C4-2B (cell line): Measurements from ENCODE around the gene CYTL1.

ENCODE experiments used
- CTCF ChIP-seq: fragments of 450-650 bp; conservative IDR thresholded peaks from 2 replicates; pipeline ENCODE4 v1.5.1; 2017; ENCODE audit warnings: mild to moderate bottlenecking
- ZFX ChIP-seq: fragments of 450-650 bp; IDR thresholded peaks from 2 replicates; pipeline ENCODE4 v1.6.1; 2017

GRCh38 chr4:5024673-5025072 is 5.4 kb upstream of the CYTL1 start:
- no peak for TF ChIP-seq CTCF
- TF ChIP-seq ZFX = no peak
